Coronary artery (tissue), 2 donors: ENCODE measurements around the gene MFAP3L.

Experiments
- DNase-seq: peaks from one replicate; pipeline ENCODE4 v3.0.0-alpha.2; 2017; ENCODE audit warnings: low spot score
- H3K27ac ChIP-seq, 2 donors: fragments of 200-600 bp; sonication (generic); one replicate each; pipeline ENCODE4 v1.5.1; 2016 to 2019
- H3K4me3 ChIP-seq: fragments of 200-600 bp; sonication (generic); 2 replicates; pipeline ENCODE4 v1.5.1; 2016; ENCODE audit warnings: mild to moderate bottlenecking, moderate library complexity
- CTCF ChIP-seq: fragments of 200-600 bp; sonication (generic); IDR thresholded peaks from one replicate; pipeline ENCODE4 v1.5.1; 2019; ENCODE audit warnings: antibody characterized with exemption

Gene MFAP3L

GRCh38 chr4:169988252-169988651 lies 37.9 kb downstream of the MFAP3L start:
- no peak overlapping the region for H3K4me3 ChIP-seq
- no peak for TF ChIP-seq CTCF
- H3K27ac ChIP-seq, result no peak overlapping the region
- no peak for DNase-seq

- Histone ChIP-seq H3K4me3 (no peak overlapping the region), H3K27ac (no peak overlapping the region)
- no peak for TF ChIP-seq CTCF
- no peak for DNase-seq
Observed at GRCh38 chr4:169987327-169988228, 38.6 kb downstream of the MFAP3L start.

GRCh38 chr4:169986369-169986768 lies 39.8 kb downstream of the MFAP3L start:
- DNase-seq, result no peak
- H3K4me3 ChIP-seq, result no peak overlapping the region
- no peak for TF ChIP-seq CTCF
- no peak overlapping the region for H3K27ac ChIP-seq

- H3K4me3 ChIP-seq, result no peak overlapping the region
- TF ChIP-seq CTCF, result no peak
- H3K27ac ChIP-seq, result no peak overlapping the region
- DNase-seq, result no peak
Observed at GRCh38 chr4:169985881-169986280, 40.3 kb downstream of the MFAP3L start.

GRCh38 chr4:169984745-169985144 lies 41.5 kb downstream of the MFAP3L start:
- Histone ChIP-seq H3K27ac (no peak overlapping the region), H3K4me3 (no peak overlapping the region)
- no peak for DNase-seq
- no peak for TF ChIP-seq CTCF

- no peak overlapping the region for H3K4me3 ChIP-seq
- no peak for TF ChIP-seq CTCF
- no peak overlapping the region for H3K27ac ChIP-seq
- DNase-seq, result no peak
Observed at GRCh38 chr4:169984173-169984572, 42.0 kb downstream of the MFAP3L start.

GRCh38 chr4:169976951-169977350 lies 49.2 kb downstream of the MFAP3L start:
- DNase-seq, result no peak
- Histone ChIP-seq H3K27ac (no peak overlapping the region), H3K4me3 (no peak overlapping the region)
- no peak for TF ChIP-seq CTCF
